IPS-20b (cell line): Measurements from ENCODE around the gene LIN7B.
"Not testable (repeated sequence)": the region's sequence is repeated elsewhere in the genome, so short reads cannot be mapped to it uniquely, and the experiment has no call there.

Experiments
- H3K27ac ChIP-seq: one replicate; pipeline ENCODE4 v1.5.1; 2013; ENCODE audit warnings: low read length
- H3K27me3 ChIP-seq: 2 replicates; pipeline ENCODE4 v1.6.1; 2013; ENCODE audit warnings: mild to moderate bottlenecking, low read length, inconsistent platforms; ENCODE audit not compliant: insufficient read depth
- H3K36me3 ChIP-seq: 2 replicates; pipeline ENCODE4 v1.6.1; 2013; ENCODE audit warnings: low read depth, mild to moderate bottlenecking, inconsistent platforms, low read length, moderate library complexity; ENCODE audit not compliant: insufficient read depth
- H3K4me1 ChIP-seq: 2 replicates; pipeline ENCODE4 v1.6.1; 2013; ENCODE audit warnings: mild to moderate bottlenecking, control low read depth, inconsistent platforms, low read length, moderate library complexity; ENCODE audit not compliant: insufficient read depth
- H3K4me3 ChIP-seq: 2 replicates; pipeline ENCODE4 v1.5.1; 2013; ENCODE audit warnings: mild to moderate bottlenecking, low read length, inconsistent platforms
- H3K9ac ChIP-seq: 2 replicates; pipeline ENCODE4 v1.6.1; 2013; ENCODE audit warnings: low read depth, mild to moderate bottlenecking, inconsistent platforms, low read length, moderate library complexity
- H3K9me3 ChIP-seq: 2 replicates; pipeline ENCODE4 v1.6.1; 2013; ENCODE audit warnings: mild to moderate bottlenecking, low read depth, low read length, inconsistent platforms; ENCODE audit not compliant: insufficient read depth

Gene LIN7B

DNA sequence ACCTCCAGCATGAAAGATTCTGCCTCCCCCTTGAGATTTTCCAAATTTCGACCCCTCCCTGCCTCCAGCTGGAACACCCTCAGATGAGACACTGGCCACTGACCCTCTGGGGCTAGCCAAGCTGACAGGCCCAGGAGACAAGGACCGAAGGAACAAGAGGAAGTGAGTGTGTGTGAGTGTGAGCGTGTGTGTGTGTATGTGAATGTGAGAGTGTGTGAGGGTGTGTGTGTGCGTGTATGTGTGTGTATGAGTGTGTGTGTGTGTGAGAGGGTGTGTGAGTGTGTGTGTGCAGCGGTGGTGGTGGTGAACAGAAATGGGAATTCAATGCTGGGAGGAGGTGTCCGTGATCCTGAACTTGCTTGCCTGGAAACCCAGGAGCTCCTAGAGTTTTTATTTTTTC lies 27.2 kb downstream of the LIN7B start:
- no peak overlapping the region for H3K9ac ChIP-seq
- H3K27me3 ChIP-seq = no peaks in the 10 kb centered on the region
- no peak overlapping the region for H3K27ac ChIP-seq
- H3K9me3 ChIP-seq = no peaks in the 10 kb centered on the region
- H3K4me1 ChIP-seq = no peaks in the 10 kb centered on the region
- H3K36me3 ChIP-seq = no peaks in the 10 kb centered on the region
- H3K4me3 ChIP-seq = no peak overlapping the region

DNA sequence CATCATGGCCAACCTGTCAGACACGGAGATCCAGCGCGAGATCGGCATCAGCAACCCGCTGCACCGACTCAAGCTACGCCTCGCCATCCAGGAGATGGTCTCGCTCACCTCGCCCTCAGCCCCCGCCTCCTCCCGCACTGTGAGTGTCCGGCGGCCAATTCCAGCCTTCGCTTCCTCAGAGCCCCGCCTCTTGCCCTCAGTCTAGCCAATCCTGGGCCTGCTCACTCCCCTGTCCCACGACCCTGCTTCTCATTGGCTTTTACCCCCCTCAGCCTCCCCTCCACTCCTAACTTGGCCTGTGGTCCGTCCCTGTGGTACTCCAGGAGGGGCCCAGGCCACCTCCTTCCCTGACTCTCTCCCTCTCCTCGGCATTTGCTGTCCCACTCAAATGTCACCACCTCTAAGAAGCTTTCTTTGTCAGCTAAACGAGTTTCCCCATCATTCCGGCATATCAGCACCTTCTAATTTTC lies 28.7 kb downstream of the LIN7B start:
- Histone ChIP-seq H3K27ac (no peak overlapping the region), H3K4me3 (peak overlapping the region; percentile 66), H3K27me3 (no peaks in the 10 kb centered on the region), H3K36me3 (no peaks in the 10 kb centered on the region), H3K4me1 (no peaks in the 10 kb centered on the region), H3K9me3 (no peaks in the 10 kb centered on the region), H3K9ac (peak overlapping the region; percentile 18; the same call in 1 of the 2 replicates)

DNA sequence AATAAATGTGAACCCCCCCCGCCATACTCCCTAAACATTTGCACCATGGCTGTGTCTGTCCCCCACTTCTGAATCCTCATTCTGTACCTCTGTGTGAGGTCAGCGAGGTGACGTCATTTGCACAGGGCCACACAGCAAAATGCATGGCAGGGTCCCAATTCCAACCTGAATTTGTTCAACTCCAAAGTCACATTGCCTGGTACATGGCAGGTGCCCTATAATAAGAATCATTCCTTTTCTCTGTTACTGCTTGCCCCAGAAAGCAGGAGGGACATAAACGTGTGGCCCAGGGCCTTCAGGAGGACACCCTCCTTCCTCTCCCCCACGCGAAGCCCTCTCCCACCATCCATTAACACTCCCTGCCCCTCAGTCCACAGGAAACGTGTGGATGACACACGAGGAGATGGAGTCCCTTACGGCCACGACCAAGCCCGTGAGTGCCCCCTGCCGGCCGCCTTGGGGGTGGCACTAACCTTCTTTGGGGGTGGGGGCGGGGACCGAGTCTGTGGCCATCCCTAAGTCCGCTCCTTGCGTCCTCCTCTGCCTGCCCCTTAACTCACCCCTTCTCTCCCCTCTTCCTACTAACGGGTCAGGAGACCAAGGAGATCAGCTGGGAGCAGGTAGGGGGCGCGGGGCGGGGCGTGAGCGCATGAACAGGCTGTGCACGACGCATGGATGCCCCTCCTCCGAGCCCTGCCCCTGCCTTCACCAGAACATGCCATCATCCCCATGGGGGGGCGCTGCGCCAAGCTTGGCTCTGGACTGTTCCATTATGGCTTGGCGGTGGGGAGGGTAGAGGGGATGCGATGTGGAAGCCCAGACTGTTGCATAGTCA lies 31.6 kb downstream of the LIN7B start:
- H3K27me3 ChIP-seq = no peaks in the 10 kb centered on the region; the same call in 1 of the 2 replicates
- H3K4me3 ChIP-seq = peak overlapping the region; percentile 73
- H3K4me1 ChIP-seq = peaks cover 4% of the 10 kb centered on the region
- peak overlapping the region; percentile 65; the same call in 1 of the 2 replicates for H3K9ac ChIP-seq
- no peaks in the 10 kb centered on the region for H3K9me3 ChIP-seq
- H3K36me3 ChIP-seq = no peaks in the 10 kb centered on the region
- peak overlapping the region; percentile 18 for H3K27ac ChIP-seq

DNA sequence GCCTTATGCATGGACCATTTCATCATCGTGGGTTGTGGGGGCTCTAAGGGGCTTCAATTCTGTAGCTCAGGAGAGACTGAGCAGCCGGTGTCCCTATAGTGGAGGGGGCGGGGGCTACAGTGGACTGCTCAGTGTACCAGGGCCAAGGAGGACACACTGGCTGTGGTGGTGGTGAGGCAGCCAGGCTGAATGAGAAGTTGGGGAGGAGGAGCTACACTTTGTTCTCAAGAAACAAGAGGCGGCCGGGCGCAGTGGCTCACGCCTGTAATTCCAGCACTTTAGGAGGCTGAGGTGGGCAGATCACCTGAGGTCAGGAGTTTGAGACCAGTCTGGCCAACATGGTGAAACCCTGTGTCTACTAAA lies 32.2 kb downstream of the LIN7B start:
- peak overlapping the region; percentile 73 for H3K4me3 ChIP-seq
- not testable (repeated sequence) for H3K27me3 ChIP-seq, H3K4me1 ChIP-seq, H3K36me3 ChIP-seq, H3K9me3 ChIP-seq
- H3K9ac ChIP-seq = peak overlapping the region; percentile 65; the same call in 1 of the 2 replicates
- peak overlapping the region; percentile 18 for H3K27ac ChIP-seq

DNA sequence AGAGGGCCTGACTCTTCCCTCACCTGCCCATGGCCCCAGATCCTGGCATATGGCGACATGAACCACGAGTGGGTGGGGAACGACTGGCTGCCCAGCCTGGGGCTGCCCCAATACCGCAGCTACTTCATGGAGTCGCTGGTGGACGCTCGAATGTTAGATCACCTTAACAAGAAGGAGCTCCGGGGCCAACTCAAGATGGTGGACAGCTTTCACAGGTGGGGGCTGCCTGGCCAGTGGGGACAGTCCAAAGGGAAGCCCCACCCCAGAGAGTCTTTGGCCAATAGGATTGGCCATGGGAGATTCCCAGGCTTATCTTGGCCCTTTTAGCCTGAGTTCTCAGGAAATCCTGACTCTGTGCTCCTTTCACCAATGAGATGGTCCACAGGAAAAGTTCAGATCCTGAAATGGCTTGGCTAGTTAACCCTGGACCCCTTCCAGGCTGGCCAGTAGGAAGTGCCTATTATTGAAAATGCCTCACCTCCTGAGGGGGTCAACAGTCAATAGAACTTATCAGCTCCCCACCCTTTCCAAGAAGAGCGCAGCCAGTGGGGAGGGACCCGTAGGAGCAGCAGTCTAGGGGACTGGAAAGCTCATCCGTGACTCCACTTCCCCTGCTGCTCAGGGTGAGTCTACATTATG lies 34.0 kb downstream of the LIN7B start:
- peak overlapping the region; percentile 77 for H3K27ac ChIP-seq
- H3K4me1 ChIP-seq = peaks cover 4% of the 10 kb centered on the region
- H3K9ac ChIP-seq = peak overlapping the region; percentile 85; the same call in 1 of the 2 replicates
- peaks cover 12% of the 10 kb centered on the region for H3K27me3 ChIP-seq
- no peaks in the 10 kb centered on the region for H3K36me3 ChIP-seq
- peak overlapping the region; percentile 95 for H3K4me3 ChIP-seq
- no peaks in the 10 kb centered on the region for H3K9me3 ChIP-seq

DNA sequence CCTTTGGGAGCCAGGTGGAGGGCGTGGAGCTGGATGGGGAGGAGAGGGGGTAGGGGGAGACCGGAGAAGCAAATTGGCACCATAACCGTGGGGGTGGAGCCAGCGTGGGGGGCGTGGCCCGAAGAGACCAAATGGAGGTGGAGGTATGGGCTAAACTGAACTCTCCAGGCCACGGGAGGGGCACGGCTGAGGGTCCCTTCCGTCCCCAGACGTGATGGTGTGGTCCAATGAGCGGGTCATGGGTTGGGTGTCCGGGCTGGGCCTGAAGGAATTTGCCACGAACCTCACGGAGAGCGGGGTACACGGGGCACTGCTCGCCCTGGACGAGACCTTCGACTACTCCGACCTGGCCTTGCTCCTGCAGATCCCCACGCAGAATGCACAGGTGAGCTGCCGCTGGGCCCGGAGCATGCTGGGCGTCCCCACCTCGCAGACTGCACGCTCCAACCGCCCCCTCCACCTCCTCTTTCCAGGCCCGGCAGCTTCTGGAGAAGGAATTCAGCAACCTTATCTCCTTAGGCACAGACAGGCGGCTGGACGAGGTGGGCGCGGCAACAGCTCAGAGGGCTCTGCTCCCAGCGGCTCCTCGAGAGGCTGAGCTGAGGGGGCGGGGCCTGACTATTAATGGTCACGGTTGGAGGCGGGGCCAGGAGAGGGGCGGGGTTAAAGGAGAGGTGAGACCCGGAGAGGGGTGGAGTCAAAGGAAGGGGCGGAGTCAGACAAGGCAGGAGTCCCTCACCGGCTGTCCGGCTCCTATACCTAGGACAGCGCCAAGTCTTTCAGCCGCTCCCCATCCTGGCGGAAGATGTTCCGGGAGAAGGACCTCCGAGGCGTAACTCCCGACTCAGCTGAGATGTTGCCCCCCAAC lies 34.8 kb downstream of the LIN7B start:
- H3K27me3 ChIP-seq = peaks cover 21% of the 10 kb centered on the region
- peak overlapping the region; percentile 90; the same call in 1 of the 2 replicates for H3K9ac ChIP-seq
- H3K4me3 ChIP-seq = peak overlapping the region; percentile 95
- H3K27ac ChIP-seq = peak overlapping the region; percentile 77
- no peaks in the 10 kb centered on the region for H3K9me3 ChIP-seq
- no peaks in the 10 kb centered on the region for H3K36me3 ChIP-seq
- peaks cover 4% of the 10 kb centered on the region for H3K4me1 ChIP-seq

DNA sequence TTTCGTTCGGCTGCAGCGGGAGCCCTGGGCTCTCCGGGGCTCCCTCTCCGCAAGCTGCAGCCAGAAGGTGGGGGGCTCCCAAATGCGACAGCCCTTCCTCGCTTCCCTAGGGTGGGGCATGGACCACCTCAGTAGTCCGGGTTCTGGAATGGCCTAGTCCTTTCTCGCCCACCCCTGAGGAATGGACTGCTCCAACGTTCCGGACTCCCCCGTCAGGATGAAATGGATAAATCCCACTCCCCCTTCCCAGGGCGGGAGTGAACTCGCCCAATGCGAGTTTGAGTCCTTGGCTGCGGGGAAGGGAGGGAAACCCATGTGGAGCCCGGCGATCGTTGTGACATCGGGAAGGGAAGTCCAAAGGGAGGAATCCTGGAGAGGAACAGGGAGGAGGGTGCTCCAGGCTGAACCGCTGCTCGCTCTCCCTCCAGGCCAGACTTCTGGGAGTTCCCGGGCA lies 35.5 kb downstream of the LIN7B start:
- peaks cover 4% of the 10 kb centered on the region for H3K4me1 ChIP-seq
- H3K27me3 ChIP-seq = peaks cover 28% of the 10 kb centered on the region
- H3K4me3 ChIP-seq = peak overlapping the region; percentile 95
- peak overlapping the region; percentile 90 for H3K9ac ChIP-seq
- H3K27ac ChIP-seq = peak overlapping the region; percentile 43
- no peaks in the 10 kb centered on the region for H3K9me3 ChIP-seq
- H3K36me3 ChIP-seq = no peaks in the 10 kb centered on the region

DNA sequence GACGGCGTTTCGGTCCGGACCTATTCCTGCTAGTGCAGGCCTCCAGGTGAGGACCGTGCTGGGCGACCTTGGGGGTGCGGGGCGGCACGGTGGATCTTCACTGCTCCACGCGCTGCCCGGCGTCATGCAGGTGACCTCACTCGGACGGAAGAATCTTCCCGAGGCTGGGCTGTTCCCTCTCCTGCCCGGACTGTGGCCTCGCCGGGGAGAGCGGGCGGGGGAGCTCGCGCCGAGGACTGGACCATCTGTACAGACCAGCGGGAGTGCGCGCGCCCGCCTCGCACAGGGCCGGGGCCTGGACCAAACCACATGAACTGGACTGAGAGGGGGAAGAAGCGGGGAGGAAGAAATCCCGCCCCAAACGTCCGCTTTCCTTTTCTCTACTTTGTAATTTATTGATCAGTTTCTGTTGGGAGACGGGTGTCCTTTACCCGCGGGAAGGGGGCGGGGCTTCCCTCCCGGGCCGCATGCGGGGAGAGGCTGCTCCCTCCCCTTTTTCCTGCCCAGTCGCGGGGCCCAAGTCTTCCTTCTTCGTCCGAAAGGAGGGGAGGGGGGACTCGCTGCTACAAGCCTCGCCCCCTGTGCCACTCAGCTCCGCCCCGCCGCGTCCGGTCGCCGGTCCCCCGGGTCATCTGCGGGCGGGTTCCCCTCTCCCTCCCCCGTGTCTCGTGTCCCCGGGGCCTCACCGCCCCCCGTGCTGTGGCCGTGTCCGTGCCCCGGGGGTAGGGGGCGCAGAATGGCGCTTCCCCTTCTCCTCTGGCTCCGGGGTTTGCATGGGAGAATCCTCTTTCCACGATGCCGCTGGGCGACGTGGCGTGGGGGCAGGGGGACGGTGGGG lies 36.2 kb downstream of the LIN7B start:
- H3K27ac ChIP-seq = peak overlapping the region; percentile 43
- H3K9ac ChIP-seq = peak overlapping the region; percentile 90
- H3K4me1 ChIP-seq = peaks cover 4% of the 10 kb centered on the region
- peaks cover 29% of the 10 kb centered on the region for H3K27me3 ChIP-seq
- no peaks in the 10 kb centered on the region for H3K9me3 ChIP-seq
- peak overlapping the region; percentile 95 for H3K4me3 ChIP-seq
- H3K36me3 ChIP-seq = no peaks in the 10 kb centered on the region

DNA sequence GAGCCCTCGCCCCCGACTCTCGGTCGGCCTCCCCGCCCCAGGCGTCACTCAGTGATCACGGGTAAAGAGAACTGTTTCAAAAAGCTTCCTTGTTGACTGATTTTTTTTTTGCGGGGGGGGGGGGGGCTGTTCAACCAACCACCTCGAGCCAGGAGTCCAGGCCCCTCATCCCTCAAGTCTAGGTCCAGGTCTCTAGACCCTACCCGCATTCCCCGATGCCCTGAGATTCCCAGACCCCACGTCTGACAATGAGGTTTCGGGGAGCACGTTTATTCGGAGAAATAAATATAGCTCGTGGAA lies 36.7 kb downstream of the LIN7B start:
- peak overlapping the region; percentile 95 for H3K4me3 ChIP-seq
- no peak overlapping the region for H3K27ac ChIP-seq
- no peaks in the 10 kb centered on the region for H3K9me3 ChIP-seq
- peaks cover 29% of the 10 kb centered on the region for H3K27me3 ChIP-seq
- no peaks in the 10 kb centered on the region for H3K36me3 ChIP-seq
- H3K4me1 ChIP-seq = peaks cover 4% of the 10 kb centered on the region
- H3K9ac ChIP-seq = peak overlapping the region; percentile 90; the same call in 1 of the 2 replicates

DNA sequence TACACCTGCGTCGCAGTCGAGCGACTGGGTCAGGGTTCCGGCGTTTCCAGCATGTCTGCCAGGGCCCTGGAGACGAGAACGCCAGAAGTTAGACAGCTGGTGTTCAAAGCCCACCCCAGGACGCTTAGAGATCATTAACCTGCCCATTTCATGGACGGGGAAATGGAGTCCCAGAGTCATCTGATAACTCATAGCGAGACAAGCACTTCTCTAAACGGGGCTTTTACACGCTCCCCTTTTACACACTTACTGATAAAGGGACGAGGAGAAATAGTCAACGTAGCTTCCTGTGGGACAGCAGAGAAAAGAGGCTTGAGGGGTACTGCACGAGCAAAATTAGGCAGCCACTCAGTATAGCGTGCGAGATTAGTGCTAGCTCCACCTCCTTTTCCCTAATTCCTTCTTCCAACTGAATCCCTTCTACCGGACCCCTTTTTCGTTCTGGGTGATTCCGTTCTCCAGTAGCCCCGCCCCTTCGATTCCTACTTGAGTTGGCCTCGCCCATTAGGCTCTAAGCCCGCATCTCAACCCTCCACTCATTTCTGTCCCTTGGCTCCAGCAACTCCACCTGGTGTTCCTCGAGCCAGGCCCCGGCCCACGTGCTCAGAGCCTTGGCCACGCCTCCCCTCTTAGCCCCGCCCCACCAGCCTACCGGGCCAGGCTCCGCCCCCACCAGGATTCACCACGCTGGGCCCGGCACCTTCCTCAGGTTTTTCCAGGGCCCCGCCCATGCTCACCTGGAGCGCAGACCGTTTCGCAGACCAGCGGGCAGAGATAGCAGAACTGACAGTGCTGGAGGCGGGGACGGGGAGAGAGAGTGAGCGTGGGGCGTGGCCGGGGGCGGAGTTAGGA lies 37.3 kb downstream of the LIN7B start:
- H3K9ac ChIP-seq = peak overlapping the region; percentile 90; the same call in 1 of the 2 replicates
- H3K27ac ChIP-seq = no peak overlapping the region
- no peaks in the 10 kb centered on the region for H3K9me3 ChIP-seq
- H3K4me3 ChIP-seq = peak overlapping the region; percentile 95
- no peaks in the 10 kb centered on the region for H3K36me3 ChIP-seq
- H3K4me1 ChIP-seq = peaks cover 8% of the 10 kb centered on the region
- H3K27me3 ChIP-seq = peaks cover 35% of the 10 kb centered on the region
